Effector CD8-positive, alpha-beta T cell (primary cell): ENCODE data around the gene RPS25.
A peak's percentile ranks its signal among the peaks of the same experiment; 100 is the strongest.
"Not testable (repeated sequence)": the region's sequence is repeated elsewhere in the genome, so short reads cannot be mapped to it uniquely, and the experiment has no call there.

Source experiments
- DNase-seq: peaks from one replicate; lab custom pipeline; 2025; lab: John Stamatoyannopoulos, UW

The RPS25 gene

DNA sequence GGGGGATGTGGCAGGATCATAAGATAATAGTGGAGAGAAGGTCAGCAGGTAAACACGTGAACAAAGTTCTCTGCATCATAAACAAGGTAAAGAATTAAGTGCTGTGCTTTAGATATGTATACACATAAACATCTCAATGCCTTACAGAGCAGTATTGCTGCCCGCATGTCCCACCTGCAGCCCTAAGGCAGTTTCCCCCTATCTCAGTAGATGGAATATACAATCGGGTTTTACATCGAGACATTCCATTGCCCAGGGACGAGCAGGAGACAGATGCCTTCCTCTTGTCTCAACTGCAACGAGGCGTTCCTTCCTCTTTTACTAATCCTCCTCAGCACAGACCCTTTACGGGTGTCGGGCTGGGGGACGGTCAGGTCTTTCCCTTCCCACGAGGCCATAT lies 21.3 kb upstream of the RPS25 start:
- DNase-seq = not testable (repeated sequence)

DNA sequence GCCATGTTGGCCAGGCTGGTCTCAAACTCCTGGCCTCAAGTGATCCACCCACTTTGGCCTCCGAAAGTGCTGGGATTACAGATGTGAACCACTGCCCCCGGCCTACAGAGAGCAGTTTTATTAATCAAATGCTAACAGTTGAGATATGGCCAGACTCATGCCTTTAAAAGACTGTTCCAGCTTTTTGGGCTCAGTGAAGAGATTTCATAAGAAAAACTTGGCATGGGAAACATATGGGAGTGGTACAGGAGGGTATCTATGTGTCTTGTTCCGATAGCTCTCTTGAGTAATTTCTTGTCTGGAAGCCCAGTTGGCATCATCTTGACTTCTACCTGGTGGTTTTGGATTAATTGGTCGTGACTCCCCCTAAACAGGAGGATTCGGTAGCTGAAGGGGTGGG lies 20.7 kb upstream of the RPS25 start:
- no peak for DNase-seq

GRCh38 chr11:119034813-119035212 lies 16.7 kb upstream of the RPS25 start:
- no peak for DNase-seq

- DNase-seq = not testable (repeated sequence)
Observed at GRCh38 chr11:119033421-119033820, 15.3 kb upstream of the RPS25 start.

GRCh38 chr11:119031912-119032280 lies 13.8 kb upstream of the RPS25 start:
- no peak for DNase-seq

DNA sequence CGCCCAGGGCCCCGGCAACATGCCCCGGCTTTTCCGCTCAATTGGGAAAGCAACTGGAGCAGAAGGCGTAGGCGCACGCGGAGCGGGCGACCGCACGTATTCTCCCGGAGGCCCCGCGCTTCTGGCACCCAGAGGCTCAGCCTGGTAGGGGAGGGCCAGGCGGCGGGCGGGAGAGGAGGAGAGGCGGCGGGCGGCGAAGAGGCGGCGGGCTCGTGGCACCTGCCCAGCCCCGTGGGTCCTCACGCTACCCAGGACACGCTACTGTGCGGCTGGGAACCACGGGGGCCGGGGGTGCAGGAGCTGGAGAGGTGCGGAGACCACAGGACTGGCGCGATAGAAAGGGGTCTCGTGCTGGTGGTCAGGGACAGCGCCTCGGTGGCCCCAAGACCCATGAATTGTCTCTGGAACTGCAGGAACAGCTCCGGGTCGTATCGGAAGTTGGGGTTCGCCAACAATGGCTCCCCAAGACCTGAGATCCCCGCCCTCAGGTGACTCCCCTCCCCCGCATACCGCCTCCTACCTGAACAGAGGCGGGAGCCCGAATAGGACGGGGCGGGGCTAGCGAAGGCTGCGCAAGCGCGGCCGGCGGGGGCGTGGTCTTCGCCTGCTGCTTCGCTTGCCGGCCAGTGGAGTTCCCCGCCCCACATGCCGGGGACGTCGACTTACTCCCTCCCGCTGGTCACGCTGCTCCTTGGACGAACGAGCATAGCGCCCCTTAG lies 12.3 kb upstream of the RPS25 start, which contains the start of gene SLC37A4:
Gene SLC37A4 (minus strand): TSS at position 549 of the 719 bp plus-strand sequence.
- DNase-seq = peak; percentile 96

GRCh38 chr11:119030029-119030328 lies 11.8 kb upstream of the RPS25 start:
- no peak for DNase-seq

GRCh38 chr11:119029340-119030028 lies 11.3 kb upstream of the RPS25 start:
- DNase-seq = no peak

DNA sequence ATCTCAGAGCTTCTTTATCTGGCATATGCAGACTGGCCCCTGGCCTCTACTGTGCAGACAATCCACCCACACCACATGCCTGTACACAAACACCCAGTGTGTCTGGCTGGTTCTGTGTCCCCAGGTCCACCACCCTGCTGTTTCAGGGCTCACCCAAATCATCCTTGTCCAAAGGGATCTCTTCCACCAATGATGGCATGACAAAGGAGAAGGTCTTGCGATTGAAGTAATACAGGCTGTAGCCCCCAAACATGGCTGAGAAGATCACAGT lies 10.9 kb upstream of the RPS25 start:
- DNase-seq = no peak

DNA sequence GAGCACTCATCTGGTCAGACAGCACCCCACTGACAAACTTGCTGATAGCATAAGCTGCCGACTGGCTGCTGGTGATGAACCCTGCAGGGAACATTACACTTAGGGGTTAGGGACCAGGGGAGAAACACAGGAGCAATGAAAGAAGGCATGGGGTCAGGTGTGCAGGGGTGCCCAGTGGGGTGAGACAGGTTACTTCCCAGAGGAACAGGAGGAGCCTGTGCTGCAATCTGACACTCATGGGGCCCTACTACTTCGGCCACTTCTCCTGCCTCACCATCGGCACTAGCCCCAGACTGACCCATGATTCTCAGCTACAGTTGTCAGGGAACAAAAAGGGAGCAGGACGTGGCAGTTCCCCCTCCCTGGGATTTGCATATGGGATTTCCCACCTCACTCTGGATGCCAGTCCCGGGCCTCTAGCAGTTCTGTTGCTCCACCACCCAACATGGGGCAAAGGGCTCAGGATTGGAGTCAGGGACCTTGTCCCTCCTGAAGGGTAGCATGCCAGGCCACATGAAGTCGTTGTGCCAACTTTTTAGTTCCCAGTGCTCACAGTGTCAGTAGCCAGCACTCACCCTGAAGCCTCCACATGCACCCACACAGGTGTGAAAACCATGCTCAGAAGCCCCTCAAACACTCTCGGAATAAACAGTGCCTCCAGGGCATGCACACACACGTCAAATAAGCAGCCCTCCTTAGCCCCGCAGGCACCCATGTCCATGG lies 10.4 kb upstream of the RPS25 start:
- no peak for DNase-seq

DNA sequence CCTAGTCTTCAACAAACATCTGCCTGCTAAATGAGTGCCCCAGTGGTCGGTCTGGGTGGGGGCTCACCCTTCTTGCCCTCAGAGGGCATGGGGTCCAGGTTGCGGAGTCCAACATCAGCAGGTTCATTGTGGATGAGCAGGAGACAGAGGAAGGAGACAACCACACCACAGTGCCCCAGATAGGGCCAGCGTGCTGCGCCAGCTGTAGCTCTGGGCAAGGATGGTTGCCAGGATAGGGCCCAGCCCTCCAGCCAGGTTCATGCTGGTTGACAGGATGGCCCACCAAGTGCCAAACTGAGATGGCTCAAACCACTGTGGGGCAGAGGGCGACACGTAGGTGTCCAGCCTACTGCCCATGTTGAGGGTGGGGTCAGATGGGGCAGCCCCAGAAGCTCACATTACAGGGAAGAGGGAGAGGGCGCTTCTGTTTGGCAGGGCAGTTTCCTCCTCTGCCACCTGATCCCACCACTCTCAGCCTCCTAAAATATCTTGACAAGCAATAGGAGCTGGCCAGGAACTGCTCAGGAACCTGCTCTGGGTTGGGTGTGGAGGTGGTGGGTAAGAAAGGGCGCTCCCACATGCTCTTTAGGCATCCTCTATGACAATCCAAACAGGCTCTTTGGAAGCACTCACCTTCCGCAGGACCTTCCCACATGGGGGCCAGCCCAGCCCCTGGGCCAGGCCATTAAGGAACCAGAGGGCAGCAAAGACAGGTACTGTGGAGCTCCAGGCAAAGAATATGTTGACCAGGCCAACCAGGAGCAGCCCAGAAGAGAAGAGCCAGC lies 9.6 kb upstream of the RPS25 start:
- no peak for DNase-seq

GRCh38 chr11:119026970-119027369 lies 8.8 kb upstream of the RPS25 start:
- no peak for DNase-seq

GRCh38 chr11:119025978-119026766 lies 8.0 kb upstream of the RPS25 start:
- DNase-seq = no peak

DNA sequence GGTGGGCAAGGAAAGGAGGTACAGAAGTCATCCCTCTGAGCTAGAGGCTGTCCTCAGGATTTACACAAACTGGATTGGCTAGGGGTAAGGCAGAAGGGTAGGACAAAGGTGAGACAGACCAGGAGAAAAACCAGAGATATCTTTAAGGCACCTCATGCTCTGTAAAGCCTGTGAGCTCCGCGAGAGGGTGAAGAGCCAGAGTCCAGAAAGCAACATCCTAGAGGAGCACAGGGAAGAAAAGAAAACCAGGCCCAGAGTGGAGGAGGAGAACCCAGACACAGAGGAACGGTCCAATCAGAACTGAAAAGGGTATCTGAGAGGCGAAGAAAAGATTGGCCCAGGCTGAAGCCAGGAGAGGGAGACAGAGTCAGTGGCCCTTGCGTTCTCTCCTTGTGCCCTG lies 7.4 kb upstream of the RPS25 start:
- no peak for DNase-seq

- DNase-seq = no peak
Observed at GRCh38 chr11:119025099-119025473, 6.9 kb upstream of the RPS25 start.

DNA sequence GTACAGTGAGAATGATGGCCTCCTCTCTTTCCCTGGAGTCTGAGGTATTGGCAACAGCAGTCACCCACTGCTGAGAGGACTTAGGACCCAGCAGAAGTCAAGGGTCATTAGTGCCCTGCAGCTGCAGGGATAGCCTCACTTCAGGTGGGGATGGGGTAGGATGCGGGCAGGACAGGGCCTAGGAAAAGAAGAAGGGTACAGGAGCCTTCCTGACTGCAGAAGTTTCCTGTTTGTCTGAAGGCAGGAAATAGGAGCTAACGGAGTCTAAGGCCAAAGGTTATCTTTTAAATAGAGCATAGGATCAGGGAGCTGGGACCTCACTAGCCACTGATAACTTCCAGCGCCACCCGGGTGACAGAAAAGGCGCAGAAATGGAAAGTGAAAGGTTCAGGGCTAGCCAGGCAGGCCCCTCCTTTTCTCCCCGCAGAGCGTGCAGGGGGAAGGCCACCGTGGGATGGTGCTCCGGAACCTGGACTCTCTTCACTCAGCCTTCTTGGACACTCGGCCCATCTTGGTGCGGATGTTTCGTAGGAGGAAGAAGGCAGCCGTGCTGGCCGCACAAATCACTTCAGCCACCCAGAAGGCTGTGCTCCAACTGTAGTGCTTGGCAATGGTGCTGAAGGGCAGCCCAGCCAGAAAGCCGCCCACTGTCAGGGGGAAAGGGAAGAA lies 6.4 kb upstream of the RPS25 start:
- no peak for DNase-seq

GRCh38 chr11:119023741-119024140 lies 5.6 kb upstream of the RPS25 start:
- no peak for DNase-seq

DNA sequence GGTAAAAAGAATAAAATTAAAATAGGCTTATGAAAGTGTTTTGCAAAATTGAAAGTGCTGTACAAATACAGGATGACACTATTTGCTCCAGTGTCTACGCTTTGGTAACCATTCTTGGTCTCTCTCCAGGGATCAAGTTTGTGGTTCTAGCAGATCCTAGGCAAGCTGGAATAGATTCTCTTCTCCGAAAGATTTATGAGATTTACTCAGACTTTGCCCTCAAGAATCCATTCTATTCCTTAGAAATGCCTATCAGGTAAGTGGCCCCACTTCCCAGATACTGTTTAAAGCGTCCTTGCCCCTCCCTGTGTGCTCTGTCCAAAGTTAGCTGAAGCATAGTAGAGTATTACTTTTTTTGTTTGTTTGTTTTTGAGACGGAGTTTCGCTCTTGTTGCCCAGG lies 3.5 kb upstream of the RPS25 start:
- no peak for DNase-seq

DNA sequence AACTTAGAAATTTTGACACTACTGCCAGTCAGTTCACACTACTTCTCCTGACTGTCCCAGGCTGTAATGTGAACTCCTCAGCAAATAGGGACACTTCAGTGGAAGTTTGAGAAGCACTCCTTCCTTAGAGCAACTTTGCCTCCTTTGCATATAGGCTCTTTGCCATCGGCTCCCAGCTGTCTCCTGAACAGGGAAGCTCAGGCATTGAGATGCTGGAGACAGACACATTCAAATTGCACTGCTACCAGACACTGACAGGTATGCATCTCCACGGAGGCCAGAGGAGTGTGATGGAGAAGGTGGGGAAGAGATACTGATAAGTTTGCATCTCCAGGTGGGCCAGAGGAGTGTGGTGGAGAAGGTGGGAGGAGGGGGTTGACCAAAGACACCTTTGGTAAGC lies 1.9 kb upstream of the RPS25 start:
- no peak for DNase-seq

DNA sequence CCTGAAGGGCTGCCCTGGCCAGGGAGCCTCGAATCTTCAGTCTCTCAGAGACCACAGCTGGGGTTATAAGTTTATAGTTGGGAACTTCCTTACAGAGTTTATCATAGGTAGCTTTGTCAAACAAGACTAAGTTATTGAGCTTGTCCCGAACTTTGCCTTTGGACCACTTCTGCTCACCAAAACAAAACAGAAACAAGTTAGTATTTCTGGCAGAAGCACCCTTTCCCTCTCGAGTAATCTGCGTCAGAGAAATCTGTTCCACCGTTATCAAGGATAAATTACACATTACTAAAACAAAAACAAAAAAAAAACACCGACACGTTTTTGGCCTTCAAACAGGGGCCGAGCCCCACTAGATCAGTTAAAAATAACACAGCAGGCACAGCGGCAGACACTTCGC lies 766 bp downstream of the RPS25 start:
- DNase-seq = not testable (repeated sequence)
